Spinal cord (tissue), 10 donors: ENCODE data around the gene GRK4. TPM values are rescaled to one million over a fixed set of nuclear protein-coding genes. Genes with fewer than 3 reads are reported as not detected.

ENCODE experiments used
- DNase-seq, 6 donors: peaks; one replicate each; pipeline versions ENCODE4 v3.0.0 to v3.0.0-alpha.2; 2013 to 2015; ENCODE audit warnings: low spot score in 6 of 6, low read depth in 4 of 6
- H3K27ac ChIP-seq: one replicate; pipeline ENCODE4 v1.5.1; 2013; ENCODE audit warnings: low read depth, low read length, control low read depth
- H3K27me3 ChIP-seq: one replicate; pipeline ENCODE4 v1.6.1; 2013; ENCODE audit warnings: low read length; ENCODE audit not compliant: control insufficient read depth, insufficient read depth
- H3K36me3 ChIP-seq: one replicate; pipeline ENCODE4 v1.6.1; 2013; ENCODE audit warnings: low read length; ENCODE audit not compliant: control insufficient read depth, insufficient read depth
- H3K4me1 ChIP-seq: one replicate; pipeline ENCODE4 v1.6.1; 2013; ENCODE audit warnings: low read length; ENCODE audit not compliant: control insufficient read depth, insufficient read depth
- H3K4me3 ChIP-seq: one replicate; pipeline ENCODE4 v1.5.1; 2013; ENCODE audit warnings: low read depth, low read length, control low read depth
- H3K9me3 ChIP-seq: one replicate; pipeline ENCODE4 v1.6.1; 2013; ENCODE audit warnings: low read length; ENCODE audit not compliant: control insufficient read depth, insufficient read depth
- WGBS: methylation state at CpG from one replicate; pipeline ENCODE4 v1.1.5; 2013; ENCODE audit warnings: missing lambda C conversion rate; ENCODE audit not compliant: insufficient coverage; 5-methylcytosine and 5-hydroxymethylcytosine counted together
- polyA plus RNA-seq, 2 donors: library from polyadenylated mRNA; unstranded; fragments of 120-200 nt; gene quantifications; one replicate each; pipeline ENCODE4 v1.2.1, GENCODE V29; 2013; ENCODE audit not compliant: insufficient read length in 2 of 2
- total RNA-seq, 2 donors: library from RNA; depleted of rRNA in 1 of 2; stranded (reverse); fragments of 120-200 nt in 1 of 2; fragments of >200 nt in 1 of 2; gene quantifications; one replicate each; pipeline versions ENCODE4 v1.2.3 to v1.2.4, GENCODE V29; 2013 to 2014
- donor health status: healthy.

Gene GRK4
- total and polyA plus RNA-seq, 4 donors: 14.7 to 40.8 (median 23.8) TPM

DNA sequence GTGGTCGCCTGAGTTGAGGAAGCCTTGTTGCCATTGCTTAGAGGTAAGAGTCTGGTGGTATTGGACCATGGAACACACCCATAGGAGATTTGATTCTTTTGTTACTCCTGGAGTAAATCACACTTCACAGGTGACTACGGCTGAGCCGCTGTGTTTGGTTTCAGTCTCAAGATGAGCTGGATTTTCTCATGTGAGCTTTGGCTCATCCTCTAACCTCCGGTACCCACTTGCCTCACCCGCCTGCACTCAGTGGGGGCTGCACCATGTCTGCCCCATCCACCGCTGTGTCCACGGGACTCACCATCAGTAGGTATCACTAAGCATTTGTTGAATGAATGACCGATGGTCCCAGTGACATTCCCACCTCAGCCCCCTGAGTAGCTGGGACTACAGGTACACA, 58.3 kb downstream of the GRK4 start:
- no peaks in the 10 kb centered on the region for H3K27me3 ChIP-seq
- 98% methylated on average over 6 of the region's 8 CpGs for WGBS
- H3K27ac ChIP-seq: no peak overlapping the region
- H3K4me1 ChIP-seq: no peaks in the 10 kb centered on the region
- peaks cover 17% of the 10 kb centered on the region for H3K36me3 ChIP-seq
- H3K9me3 ChIP-seq: no peaks in the 10 kb centered on the region
- no peak overlapping the region for H3K4me3 ChIP-seq
- no peak for DNase-seq

DNA sequence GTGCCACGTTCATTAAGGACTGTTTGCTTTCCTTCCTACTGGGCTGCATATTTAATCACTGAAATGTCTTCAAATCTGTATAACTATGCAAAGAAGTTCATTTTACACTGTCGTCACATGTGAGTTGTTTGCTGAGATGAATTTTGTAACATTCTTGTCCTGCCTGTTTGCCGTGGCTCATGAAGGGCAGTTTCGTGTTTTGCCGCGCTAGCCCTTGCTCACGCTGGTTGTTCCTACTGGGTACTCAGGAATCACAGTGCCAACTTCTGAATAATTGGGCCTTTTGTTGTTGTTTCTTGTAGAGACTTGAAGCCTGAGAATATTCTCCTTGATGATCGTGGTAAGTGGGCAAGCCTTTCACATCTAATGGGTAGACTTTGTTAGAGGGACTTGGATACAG, 58.7 kb downstream of the GRK4 start:
- no peak overlapping the region for H3K27ac ChIP-seq
- no peak overlapping the region for H3K4me3 ChIP-seq
- peaks cover 15% of the 10 kb centered on the region for H3K36me3 ChIP-seq
- DNase-seq: no peak
- H3K4me1 ChIP-seq: no peaks in the 10 kb centered on the region
- 77% methylated on average over 7 of the region's 8 CpGs for WGBS
- H3K27me3 ChIP-seq: no peaks in the 10 kb centered on the region
- no peaks in the 10 kb centered on the region for H3K9me3 ChIP-seq

DNA sequence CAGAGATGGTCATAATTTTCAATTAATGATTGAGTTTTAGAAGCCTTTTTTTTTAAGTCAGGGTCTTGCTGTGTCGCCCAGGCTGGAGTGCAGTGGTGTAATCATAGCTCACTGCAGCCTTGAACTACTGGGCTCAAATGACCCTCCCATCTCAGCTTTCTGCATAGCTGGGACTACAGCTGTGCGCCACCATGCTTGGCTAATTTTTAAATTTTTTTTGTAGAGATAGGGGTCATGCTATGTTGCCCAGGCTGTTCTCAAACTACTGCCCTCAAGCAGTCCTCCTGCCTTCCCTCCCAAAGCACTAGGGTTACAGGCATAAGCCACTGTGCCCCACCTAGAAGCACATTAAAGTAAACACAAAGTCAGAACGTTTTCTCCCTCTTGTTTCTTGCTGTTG, 59.3 kb downstream of the GRK4 start:
- no peaks in the 10 kb centered on the region for H3K9me3 ChIP-seq
- no peaks in the 10 kb centered on the region for H3K27me3 ChIP-seq
- DNase-seq: no peak
- H3K36me3 ChIP-seq: peaks cover 14% of the 10 kb centered on the region
- no peak overlapping the region for H3K4me3 ChIP-seq
- no peaks in the 10 kb centered on the region for H3K4me1 ChIP-seq
- 67% methylated on average over 1 of the region's 3 CpGs for WGBS
- no peak overlapping the region for H3K27ac ChIP-seq

DNA sequence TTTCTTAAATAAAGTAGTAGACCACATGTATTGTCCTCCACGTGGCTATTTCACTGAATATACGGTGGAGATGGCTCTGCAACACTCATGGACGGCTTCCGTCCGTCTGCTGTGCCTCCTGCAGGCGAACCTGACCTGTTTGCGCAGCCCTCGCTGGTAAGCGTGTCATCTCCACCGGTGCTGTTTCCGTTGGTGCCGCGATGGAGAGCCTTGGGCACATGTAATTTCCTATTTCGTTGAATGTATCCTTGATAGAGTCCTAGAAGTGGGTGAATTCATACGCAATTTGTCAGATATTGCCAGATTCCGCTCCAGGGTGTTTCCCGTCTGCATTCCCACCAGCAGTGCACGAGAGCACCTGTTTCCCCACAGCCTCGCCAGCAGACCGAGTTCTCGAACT, 62.5 kb downstream of the GRK4 start:
- Histone ChIP-seq H3K9me3 (no peaks in the 10 kb centered on the region), H3K4me1 (no peaks in the 10 kb centered on the region)
- 91% methylated on average over 17 of the region's 21 CpGs for WGBS

DNA sequence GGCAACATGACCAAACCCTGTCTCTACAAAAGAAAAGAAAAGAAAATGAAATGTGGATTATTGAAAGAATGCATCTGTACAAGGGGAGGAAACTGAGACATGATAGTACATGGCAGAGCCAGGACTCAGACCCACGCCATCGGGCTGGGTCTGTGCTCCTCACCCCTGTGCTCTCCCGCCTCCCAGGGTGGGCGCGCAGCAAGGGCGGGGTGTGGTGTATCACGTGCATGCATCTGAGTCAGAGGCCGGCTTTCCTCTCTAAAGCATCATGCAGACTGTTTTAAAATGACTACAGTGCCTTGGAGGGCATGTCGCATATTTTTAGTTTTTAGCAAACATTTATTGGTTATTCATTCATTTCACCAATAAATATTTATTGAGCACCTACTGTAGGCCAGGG, 63.2 kb downstream of the GRK4 start:
- Histone ChIP-seq H3K9me3 (no peaks in the 10 kb centered on the region), H3K4me1 (no peaks in the 10 kb centered on the region), H3K27ac (no peak overlapping the region), H3K27me3 (no peaks in the 10 kb centered on the region), H3K36me3 (peaks cover 39% of the 10 kb centered on the region), H3K4me3 (no peak overlapping the region)
- WGBS: 97% methylated on average over 8 of the region's 9 CpGs
- DNase-seq: no peak

More for the DNA sequence above, 62.5 kb downstream of the GRK4 start:
- no peak overlapping the region for H3K4me3 ChIP-seq
- H3K27me3 ChIP-seq: no peaks in the 10 kb centered on the region
- H3K27ac ChIP-seq: no peak overlapping the region
- H3K36me3 ChIP-seq: peaks cover 36% of the 10 kb centered on the region
- DNase-seq: no peak

DNA sequence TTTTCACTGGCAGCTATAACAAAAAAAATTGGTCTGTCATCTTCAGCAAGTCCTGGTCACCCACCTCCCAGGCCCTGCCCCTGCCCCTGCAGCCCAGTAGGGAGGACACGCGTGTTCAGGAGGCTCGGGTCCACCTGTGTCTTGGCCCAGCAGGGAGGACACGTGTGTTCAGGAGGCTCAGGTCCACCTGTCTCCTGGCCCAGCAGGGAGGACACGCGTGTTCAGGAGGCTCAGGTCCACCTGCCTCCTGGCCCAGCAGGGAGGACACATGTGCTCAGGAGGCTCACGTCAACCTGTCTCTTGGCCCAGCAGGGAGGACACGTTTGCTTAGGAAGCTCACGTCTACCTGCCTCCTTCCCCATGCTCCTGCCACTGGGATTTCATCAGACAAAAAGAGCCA, 66.1 kb downstream of the GRK4 start:
- Histone ChIP-seq H3K4me3 (no peak overlapping the region), H3K36me3 (peaks cover 37% of the 10 kb centered on the region), H3K27me3 (no peaks in the 10 kb centered on the region), H3K9me3 (no peaks in the 10 kb centered on the region), H3K27ac (no peak overlapping the region), H3K4me1 (no peaks in the 10 kb centered on the region)
- WGBS: 96% methylated on average over 9 of the region's 9 CpGs
- DNase-seq: no peak

DNA sequence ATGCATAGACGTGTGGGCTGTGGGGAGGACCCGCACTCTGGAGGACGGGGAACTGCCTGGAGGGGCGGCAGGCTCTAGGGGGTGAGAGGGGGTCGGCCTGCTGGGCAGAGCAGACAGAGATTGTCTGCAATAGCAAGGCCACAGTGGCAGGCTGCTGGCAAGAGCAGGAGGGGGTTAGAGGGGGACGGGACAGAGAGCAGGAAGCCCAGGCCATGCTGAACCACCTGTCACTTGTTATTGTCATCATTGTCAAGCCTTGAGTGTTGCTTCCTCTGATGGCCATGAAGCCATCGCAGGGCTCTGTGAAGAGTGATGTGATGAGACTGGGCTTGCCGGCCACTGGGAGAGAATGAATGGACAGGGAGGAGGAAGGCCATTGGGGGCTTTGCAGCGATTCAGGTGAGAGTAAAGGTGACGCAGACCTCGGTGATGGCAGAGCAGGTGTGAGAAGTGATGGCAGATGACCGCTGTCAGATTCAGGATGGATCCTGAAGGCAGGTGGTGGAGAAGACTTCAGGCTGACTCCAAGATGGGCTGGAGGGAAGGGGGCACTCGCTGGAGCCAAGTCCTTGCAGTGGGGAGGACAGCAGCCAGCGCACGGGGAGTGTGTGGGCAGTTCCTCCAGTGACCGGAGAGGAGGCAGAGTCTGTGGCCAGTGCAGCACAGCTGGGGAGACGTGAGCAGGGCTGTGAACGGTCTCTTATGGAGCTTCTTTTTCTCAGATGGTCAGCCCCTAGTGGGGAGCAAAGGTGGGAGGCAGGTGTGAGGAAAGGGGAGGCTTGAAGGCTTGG, 67.4 kb downstream of the GRK4 start:
- H3K4me3 ChIP-seq: no peak overlapping the region
- no peaks in the 10 kb centered on the region for H3K9me3 ChIP-seq
- WGBS: 80% methylated on average over 18 of the region's 18 CpGs
- no peaks in the 10 kb centered on the region for H3K4me1 ChIP-seq
- no peaks in the 10 kb centered on the region for H3K27me3 ChIP-seq
- no peak overlapping the region for H3K27ac ChIP-seq
- peaks cover 39% of the 10 kb centered on the region for H3K36me3 ChIP-seq
- DNase-seq: no peak

DNA sequence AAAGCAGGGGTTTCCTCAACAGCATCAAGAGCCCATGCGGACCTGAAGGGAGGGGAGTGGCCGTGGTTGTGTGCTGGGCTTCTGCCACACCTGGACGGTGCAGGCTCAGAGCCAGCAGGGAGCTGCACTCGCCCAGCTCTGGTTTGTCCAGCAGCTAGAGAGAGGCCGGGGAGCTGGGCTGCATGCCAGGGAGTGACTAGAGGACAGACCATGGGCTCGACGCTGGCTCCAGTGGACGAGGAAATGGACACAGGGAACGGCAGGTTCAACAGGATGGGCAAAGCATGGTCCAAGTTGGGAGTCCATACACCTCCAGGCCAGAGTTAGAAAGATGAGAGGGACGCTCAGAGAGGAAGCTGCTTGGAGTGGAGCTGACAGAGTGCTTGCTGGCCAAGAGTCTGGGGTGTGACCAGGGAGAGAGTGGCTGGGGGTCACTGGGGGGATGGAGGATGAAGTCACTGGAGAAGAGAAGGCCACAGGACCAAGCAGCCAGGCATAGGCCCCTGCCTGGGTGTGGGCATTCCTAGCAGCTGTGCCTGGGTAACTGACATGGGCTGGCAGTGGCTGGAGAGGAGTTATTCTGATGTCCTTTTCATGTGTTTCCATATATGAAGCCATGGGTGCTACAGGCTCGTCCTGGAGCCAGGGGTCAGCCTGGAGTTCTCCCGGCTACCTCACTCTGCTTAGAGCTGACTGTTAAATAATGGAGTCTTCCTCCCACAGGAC, 68.1 kb downstream of the GRK4 start:
- Histone ChIP-seq H3K36me3 (peaks cover 39% of the 10 kb centered on the region), H3K9me3 (no peaks in the 10 kb centered on the region), H3K27ac (no peak overlapping the region), H3K27me3 (no peaks in the 10 kb centered on the region), H3K4me3 (no peak overlapping the region), H3K4me1 (no peaks in the 10 kb centered on the region)
- DNase-seq: no peak
- WGBS: 60% methylated on average over 11 of the region's 12 CpGs

DNA sequence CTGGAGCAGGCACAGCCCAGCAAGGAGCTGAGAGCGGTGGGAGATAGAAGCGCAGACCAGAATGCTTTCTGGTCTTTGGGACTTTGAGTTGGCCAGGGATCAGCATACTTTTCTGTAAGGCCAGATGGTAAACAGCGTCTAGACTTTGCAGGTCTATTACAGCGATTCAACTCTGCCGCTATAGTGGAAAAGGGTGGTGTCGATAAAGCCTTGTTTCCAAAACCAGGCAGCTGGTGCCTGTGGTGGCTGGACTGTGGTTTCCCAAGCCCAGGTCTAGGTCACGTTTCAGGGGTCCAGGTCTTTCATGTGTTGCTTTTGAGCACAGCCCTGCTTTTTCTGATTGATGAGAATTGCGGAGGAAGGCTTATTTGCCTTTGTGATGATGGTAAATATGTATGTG, 70.9 kb downstream of the GRK4 start:
- peaks cover 29% of the 10 kb centered on the region for H3K36me3 ChIP-seq
- H3K27me3 ChIP-seq: no peaks in the 10 kb centered on the region
- H3K27ac ChIP-seq: no peak overlapping the region
- peaks cover 6% of the 10 kb centered on the region for H3K4me1 ChIP-seq
- WGBS: 88% methylated on average over 6 of the region's 8 CpGs
- H3K4me3 ChIP-seq: no peak overlapping the region
- no peaks in the 10 kb centered on the region for H3K9me3 ChIP-seq
- DNase-seq: no peak

DNA sequence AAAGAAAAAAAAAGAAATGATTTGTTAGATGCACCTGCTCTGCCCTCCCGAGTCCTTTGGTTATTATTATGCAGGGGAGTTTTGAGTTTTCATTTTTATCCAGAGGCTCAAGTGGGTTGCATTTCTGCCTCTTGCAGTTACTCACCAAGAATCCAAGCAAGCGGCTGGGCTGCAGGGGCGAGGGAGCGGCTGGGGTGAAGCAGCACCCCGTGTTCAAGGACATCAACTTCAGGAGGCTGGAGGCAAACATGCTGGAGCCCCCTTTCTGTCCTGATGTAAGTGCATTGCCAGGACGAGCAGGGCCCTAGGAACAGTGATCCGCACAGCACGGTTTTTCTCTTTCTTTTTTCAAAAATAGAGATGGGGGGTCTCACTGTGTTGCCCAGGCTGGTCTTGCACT, 71.9 kb downstream of the GRK4 start:
- no peak overlapping the region for H3K27ac ChIP-seq
- peaks cover 21% of the 10 kb centered on the region for H3K36me3 ChIP-seq
- WGBS: 92% methylated on average over 7 of the region's 8 CpGs
- no peaks in the 10 kb centered on the region for H3K27me3 ChIP-seq
- peaks cover 6% of the 10 kb centered on the region for H3K4me1 ChIP-seq
- DNase-seq: no peak
- no peak overlapping the region for H3K4me3 ChIP-seq
- H3K9me3 ChIP-seq: no peaks in the 10 kb centered on the region
